Activated T-cell treated with anti-CD3 and anti-CD28 coated beads for 24 hours (primary cell): ENCODE results near the gene FXYD1.
A peak's percentile ranks its signal among the peaks of the same experiment; 100 is the strongest.

Experiments used
- DNase-seq: peaks from one replicate; pipeline ENCODE4 v3.0.0-alpha.2; 2020; ENCODE audit warnings: low read depth

Gene FXYD1

DNA sequence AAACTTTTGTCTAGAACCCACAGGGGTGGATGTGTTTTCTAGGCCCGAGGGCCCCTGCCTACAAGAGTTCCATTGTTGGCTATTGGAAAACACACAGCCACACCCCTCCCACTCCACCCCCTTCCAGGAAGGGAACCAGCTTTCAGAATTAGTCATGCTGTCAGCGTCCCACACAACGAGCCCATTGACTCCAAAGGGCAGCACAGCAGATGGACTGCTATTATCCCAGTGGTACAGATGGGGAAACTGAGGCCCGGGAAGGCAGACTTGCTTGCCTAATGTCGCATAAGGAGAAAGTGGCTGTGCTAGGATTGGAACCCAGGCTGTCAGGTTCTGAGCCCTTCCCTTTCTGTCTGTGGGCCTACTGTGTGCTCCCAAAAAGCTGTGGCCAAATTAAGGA is 31.1 kb upstream of the FXYD1 start:
- DNase-seq = no peak

DNA sequence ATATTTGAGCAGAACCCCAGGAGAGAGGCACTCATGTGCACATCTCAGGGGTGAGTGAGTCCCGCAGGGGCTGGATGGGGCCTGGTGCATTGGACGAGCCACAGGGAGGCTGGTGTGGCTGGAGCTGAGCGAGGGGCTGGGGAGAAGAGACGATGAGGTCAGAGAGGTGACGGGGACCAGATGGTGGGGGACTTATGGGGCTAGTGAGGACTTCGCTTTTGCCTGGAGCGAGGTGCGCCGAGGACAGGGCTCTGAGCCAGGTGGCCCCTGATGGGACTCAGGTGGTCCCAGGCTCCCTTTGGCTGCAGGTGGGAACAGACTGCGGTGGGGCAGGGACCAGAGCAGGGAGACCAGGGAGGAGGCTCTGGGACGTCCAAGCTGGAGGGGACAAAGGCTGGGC is 29.9 kb upstream of the FXYD1 start:
- no peak for DNase-seq

DNA sequence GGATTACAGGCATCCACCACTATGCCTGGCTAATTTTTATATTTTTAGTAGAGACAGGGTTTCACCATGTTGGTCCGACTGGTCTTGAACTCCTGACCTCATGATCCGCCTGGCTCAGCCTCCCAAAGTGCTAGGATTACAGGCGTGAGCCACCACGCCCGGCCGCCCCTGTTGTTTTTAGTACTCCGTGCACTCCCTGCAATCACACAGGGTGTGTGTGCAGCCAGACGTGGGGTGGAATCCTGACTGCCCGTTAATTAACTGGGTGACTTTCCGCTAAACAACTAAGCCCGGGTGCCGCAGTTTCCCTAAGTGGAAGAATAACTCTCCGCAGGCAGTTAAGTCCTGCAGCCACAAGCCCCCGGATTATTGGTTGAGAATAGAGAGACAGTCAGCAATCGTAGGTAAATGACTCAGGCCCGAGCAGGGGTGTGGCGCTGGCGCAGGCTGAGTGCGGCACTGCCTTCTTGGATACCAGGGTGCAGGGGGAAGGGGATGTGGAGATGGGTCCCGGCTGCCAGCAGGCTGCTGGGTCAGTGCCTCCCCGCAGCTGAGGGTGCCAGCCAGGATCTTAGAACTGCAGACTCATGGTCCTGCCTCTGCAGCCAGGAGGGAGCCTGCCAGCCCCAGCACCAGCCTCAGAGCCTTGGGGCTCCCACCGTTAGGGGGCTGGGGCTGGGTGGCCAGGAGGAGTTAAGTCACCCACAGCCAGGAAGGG is 29.1 kb upstream of the FXYD1 start:
- DNase-seq = no peak

DNA sequence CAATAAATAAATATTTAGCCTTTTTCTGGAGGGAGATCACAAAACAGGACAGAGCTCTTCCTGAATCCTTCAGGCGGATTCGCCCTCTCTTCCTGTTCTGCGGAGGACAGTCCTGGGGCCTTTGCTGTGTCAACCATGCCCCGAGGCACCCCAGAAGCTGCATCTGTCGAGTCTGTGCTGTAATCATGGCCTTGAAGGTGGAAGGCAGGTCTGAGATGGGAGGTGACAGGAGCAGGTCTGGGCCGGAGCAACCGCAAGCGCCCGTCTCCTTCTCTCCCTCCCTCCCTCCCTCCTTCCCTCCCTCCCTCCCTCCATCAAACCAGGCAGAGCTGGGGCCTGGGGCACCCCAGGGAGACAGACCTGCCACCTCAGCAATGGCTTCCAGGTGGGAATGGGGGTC is 27.6 kb upstream of the FXYD1 start:
- no peak for DNase-seq

DNA sequence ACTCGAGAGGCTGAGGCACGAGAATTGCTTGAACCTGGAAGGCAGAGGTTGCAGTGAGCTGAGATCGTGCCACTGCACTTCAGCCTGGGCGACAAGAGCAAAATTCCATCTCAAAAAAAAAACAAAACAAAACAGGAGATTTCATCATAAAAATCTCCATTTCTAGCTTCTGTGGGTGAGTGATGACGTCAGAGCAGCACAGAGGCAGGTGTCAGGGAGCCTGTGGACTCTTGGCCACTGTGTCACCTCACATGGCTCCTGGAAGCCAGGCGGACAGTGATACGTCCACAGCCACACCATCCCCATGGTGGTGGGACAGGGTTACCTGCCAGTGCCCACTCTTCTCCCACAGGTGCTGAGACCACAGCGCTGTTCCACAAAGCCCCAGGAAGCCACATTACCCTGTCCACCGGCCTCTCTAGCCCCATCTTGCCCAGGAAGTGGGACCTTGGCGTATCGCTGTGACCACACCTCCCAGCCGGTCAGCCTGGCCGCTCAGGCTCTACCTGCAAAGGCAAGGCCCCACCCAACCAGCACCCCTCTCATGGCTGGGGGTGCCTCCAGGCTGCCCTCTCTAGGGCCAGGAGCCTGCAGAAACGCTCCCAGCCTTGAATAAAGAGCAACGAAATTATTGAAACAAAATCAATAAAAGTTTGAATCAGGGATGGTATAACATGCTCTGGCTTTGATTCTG is 25.5 kb upstream of the FXYD1 start:
- no peak for DNase-seq

DNA sequence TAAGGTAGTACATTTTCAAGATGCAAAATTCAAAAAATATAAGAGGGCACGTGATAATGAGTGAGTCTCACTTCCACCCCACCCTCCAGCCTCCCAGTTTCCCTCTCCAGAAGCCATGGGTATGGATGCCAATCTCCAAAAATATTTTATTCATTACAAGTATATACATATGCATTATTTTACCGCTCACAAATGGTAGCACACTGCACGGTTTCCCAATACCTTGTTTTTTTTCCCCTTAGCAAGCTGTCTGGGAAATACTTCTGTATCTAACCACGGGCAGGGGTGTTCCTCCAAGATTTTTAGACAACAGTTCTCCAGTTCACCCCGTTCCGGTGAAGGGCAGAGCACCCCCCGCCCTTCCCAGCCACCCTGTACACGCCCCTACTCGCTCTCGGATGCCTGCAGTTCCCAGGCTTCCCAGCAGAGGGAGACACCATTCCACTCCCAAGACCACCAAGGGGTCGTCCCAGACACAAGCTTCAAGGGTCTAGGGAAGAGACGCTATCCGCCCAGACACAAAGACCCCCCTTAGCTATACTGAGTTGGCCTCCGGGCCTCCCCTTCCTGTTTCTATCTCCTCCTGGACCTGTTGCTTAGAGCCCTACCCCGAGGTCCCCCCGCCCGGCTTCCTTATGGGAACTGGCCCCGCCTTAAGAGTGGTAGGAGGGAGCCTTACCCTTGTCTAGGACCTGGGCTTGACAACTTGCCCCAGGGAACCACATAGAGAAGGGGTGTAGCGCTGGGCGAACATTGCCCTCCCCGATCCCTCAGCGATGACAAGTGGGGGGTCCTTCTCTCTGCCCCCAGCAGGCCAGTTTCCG is 24.1 kb upstream of the FXYD1 start:
- peak; percentile 52 for DNase-seq

DNA sequence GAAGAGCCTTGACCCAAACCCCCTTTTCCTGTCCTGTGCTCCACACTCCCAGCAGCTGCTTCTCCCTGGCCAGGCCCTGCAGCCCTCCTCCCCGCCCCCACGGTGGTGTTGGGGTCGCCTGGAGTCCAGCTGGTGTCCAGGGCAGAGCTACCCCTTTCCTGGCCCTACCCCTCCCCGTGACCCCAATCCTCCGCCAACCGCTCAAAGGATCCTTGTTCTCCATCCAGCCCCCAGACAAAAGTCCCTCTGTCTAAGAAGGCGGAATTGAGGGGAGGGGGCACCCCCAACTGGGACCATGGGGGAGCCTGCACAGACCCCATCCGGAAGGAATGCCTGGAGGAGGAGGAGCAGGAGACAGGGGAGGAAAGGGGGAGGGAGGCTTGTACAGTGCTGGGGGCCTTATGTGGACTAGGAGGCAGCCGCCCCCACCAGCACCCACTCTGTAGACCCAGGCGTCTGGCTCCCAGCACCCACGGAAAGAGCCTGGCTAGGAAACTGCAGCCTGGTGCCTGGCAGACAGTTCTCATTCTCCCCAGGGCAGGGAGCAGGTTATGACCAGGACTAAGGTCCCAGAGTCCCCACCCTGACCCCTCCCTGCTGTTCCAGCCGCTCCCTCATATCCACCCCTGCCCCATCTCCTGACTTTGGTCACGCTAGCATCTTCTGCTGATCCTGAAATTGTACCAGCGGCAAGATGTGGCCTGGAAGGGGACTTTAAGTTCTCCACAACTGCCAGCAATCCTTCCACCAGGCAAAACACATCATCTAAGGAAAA is 23.3 kb upstream of the FXYD1 start, which contains the start of gene FXYD3:
TSS of gene FXYD3 (plus strand) at position 647 of the 775 bp plus-strand sequence. CDS start 3,554 bp downstream, outside the sequence.
- DNase-seq = no peak

DNA sequence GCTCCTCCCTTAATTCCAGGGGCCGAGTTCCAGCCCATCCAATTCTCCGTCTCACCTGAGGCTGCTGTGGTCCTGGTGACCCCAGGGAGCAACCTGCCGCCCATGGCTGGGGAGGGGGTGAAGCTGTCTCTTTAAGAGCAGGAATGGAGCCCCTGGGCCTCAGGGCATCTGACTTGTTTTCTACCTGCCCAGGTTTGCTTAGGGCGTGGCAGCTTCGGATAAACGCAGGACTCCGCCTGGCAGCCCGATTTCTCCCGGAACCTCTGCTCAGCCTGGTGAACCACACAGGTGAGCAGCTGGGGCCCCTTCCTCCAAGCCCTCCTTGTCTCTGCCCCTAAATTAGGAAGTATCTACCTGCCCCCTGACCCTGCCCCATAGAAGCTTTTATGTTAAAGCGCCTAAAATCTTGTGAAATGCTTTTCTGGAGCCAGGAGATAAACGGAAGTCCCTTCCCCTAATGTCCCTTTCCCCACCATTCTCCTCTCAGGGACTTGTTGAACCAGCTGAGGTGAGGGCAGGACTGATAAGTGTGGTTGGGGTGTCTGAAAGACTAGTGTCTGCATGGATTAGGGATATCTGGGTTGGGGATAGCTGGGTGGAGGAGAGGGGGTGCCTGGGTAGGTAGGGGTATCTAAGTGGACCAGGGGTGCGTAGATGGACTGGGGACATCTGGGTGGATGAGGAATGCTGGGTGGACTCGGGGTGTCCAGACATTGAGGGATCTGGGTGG is 22.4 kb upstream of the FXYD1 start:
- DNase-seq = no peak

DNA sequence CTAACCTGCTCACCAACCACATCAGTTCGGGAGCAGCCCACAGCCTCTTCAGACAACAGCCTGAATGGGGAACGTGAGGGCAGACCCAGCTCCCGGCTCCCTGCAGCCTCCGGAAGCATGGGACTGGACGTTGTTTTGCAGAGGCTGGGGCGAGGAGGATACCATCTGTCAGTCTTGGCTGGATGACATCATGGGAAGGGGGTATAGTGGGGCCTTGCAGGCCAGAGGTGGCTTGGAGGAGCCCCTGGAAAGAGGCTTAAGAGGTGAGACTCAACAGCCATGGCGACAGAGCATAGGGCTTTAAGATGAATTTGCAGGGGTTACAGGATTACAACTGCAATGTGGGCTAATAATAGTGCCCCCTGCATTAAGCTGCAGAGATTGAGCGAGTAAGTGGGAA is 21.5 kb upstream of the FXYD1 start:
- DNase-seq = no peak

DNA sequence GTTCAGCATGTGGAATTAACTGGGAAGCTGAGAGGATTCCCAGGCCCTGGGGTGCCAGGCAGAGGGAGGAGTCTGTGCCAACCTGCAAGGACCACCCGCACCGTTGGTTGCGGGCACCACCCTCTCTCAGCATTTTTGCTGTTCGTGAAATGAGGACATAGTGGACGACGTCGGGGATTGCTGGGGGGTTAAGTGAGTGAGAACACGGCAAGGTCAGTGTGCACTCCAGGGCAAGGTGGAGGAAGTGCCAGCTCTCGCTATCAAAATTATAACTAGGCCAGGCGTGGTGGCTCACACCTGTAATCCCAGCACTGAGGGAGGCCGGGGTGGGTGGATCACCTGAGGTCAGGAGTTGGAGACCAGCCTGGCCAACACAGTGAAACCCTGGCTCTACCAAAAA is 20.8 kb upstream of the FXYD1 start:
- no peak for DNase-seq

DNA sequence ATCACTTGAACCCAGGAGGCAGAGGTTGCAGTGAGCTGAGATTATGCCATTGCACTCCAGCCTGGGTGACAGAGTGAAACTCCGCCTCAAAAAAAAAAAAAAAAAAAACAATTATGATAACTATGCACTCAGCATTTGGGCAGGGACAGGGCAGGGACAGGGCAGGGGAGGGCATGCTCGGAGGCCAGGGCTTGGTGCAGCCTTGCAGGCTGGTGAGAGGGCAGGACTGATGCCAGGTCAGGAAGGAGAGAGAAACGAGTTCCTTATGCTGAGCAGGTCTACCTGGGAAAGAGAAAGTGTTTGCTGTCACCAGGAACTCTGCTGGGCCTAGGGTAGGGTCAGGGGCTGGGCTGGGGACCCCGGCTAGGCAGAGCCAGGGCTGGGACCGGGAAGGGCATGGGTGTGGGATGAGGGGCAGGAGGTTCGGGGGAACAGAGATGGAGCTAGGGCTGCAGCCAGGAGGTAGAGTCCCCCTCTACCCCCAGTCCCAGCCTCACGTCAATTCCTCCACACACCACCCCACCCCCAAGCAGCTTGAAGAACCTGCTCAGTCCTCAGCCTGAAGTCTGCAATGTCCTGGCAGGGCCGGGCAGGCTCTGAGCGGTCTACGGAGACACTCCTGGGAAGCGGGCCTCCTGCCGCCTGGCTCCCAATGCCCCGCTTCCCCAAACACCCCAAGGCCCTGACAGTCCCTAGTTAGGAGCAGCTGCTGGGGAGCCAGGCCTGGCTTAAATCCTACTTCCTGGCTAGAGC is 20.2 kb upstream of the FXYD1 start:
- no peak for DNase-seq

DNA sequence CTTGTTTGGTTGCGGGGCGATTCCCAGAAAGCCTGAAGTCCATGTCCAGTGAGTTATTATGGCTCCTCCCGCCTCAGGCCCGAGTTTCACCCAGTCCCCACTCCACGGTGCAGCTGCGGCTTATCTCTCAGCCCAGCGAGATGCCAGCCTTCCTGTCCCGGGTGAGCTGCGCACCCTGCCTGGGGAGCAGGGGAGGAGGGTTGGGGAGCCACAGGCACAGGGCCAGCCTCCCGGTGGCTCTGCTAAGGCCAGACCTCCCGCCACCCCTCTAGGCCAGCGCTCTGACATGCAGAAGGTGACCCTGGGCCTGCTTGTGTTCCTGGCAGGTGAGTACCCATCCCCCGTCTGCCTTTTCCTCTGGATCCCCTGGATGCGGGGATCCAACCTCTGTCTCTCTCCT is 19.5 kb upstream of the FXYD1 start:
- no peak for DNase-seq

DNA sequence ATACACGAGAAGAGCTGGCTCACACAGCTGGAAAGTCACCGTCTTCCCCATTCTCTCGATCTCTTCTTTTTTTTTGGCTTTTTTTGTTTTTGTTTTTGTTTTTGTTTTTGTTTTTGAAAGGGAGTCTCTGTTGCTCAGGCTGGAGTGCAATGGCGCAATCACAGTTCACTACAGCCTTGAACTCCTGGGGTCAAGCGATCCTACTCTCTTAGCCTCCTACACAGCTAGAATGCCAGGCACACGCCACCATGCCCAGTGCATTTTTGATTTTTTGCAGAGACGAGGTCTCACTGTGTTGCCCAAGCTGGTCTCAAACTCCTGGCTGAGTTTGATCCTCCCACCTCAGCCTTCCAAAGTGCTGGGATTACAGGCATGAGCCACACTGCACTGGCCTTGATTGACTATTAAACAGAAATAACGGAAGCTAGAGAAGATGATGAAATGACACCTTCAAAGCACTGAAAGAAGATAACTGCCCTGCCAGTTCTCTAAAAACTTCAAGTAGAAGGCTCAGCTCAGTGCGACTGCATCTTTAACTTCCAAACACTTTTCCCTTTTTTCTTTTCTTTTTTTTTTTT is 19.0 kb upstream of the FXYD1 start:
- DNase-seq = no peak

DNA sequence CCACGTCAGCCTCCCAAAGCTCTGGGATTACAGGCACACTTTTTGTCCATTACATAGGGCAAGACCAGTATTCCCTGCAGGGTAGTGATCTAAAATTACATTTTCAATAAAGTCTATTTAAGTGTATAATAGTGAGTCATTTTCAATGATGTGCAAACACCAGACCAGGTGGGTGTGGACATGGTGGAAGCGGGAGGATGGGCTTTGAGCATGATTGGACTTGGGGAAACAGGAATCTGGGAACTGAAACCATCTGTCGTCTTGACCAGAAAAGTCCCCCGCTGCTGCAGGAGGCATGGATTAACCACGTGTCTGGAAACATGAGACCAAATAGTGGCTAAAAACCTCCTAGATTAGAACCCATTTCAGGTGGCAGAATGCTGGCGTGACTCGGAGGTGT is 18.1 kb upstream of the FXYD1 start:
- DNase-seq = no peak

DNA sequence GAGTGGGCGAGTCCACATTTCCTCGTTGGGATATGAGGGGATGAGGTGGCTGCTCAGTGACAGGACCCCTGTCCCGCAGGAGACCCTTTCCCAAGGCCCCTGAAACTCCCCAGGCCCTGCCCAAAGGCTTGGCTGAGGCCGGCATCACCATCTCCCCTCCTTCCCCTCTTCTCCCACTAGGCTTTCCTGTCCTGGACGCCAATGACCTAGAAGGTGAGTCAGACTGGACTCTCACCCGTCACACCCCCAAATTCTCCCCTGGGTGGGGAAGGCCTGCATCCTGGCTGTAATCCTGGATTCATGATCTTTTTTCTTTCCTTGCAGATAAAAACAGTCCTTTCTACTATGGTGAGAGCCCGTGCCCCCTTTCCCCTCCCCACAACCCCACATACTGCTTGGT is 17.7 kb upstream of the FXYD1 start:
- DNase-seq = no peak

DNA sequence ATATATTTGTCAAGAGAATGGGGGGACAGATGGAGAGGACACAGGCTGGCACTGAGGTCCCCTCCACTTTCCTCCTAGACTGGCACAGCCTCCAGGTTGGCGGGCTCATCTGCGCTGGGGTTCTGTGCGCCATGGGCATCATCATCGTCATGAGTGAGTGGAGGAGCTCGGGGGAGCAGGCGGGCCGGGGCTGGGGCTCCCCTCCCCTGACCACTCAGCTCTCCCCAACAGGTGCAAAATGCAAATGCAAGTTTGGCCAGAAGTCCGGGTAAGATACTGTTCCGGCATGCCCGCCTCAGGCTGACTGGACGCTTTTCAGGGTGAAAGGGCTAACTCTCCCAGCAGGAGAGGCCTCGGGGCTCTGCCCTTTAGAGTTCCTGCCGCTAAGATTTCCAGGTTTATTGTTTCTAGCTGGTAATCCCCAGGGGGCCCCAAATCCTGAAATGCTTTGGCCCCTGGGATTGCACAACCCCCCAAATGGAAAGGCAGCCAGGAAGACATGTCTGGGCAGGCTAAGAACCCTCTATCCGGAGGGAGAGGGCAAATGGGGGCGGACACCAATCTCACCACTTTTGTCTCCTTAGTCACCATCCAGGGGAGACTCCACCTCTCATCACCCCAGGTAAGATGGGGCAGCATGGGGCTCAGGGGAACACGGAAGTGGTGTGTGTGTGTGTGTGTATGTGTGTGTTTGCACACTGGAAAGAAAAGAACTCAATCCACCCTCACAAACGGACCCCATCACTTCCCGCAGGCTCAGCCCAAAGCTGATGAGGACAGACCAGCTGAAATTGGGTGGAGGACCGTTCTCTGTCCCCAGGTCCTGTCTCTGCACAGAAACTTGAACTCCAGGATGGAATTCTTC is 15.7 kb upstream of the FXYD1 start:
- no peak for DNase-seq

DNA sequence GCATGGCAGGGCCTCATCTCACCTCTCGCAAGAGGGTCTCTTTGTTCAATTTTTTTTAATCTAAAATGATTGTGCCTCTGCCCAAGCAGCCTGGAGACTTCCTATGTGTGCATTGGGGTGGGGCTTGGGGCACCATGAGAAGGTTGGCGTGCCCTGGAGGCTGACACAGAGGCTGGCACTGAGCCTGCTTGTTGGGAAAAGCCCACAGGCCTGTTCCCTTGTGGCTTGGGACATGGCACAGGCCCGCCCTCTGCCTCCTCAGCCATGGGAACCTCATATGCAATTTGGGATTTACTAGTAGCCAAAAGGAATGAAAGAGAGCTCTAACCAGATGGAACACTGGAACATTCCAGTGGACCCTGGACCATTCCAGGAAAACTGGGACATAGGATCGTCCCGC is 15.1 kb upstream of the FXYD1 start:
- DNase-seq = no peak

DNA sequence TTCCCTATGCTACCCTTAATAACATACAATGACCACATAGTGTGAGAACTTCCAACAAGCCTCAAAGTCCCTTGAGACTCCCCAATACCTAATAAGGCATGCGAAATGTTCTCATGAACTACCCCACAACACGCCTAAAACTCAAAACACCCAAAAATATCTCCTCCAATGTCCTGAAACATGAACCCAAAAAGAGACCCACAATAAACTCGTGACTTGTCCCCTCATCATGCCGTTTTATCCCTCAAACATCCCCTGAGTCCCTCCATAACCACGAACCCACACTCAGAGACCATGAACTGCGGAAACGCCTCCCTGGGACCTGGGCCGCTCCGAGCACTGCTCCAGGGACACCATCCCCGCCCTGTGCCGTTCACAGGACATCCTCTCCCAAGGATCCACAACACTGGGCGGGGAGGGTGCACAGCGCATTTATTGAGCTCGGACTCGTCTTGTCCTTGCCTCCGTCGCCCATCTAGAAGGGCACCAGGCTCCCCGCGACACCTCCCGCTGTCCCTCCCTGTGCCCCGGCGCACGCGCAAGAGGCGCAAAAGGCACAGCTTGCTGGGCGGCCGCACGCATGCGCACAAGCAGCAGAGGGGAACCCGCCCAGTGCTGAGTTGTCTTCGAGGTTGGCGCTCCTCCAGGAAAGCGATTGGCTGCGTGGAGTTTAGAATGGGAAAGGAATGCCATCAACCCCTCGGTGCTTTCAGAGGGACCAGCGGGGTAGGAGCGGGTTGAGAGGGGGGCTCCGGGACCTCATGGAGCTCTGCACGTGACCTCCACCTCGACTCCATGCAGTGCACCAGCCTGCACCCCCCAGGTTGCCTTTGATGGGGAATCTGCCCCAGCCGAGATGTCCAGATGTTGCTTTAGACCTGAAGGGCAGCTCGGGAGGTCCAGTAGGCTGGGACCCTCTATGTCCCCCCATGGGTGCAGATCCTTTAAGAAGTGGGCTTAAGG is 14.2 kb upstream of the FXYD1 start:
- peak; percentile 83 for DNase-seq
